Bronchial epithelial cell (primary cell): ENCODE measurements around the gene SHISA4. TPM values are rescaled to one million over a fixed set of nuclear protein-coding genes. Genes with fewer than 3 reads are reported as not detected.
A peak's percentile ranks its signal among the peaks of the same experiment; 100 is the strongest.

Source experiments
- DNase-seq: peaks from one replicate; pipeline ENCODE4 v3.0.0-alpha.2; 2010; ENCODE audit warnings: low read depth
- FAIRE-seq: peaks from 2 replicates; lab custom pipeline; 2011; peaks lifted over from hg19 to GRCh38; lab: Jason Lieb, UNC
- H3K27me3 ChIP-seq: 2 replicates; pipeline ENCODE4 v1.5.1; 2011; ENCODE audit warnings: low read length; ENCODE audit not compliant: control insufficient read depth, insufficient read depth
- H3K36me3 ChIP-seq: 2 replicates; pipeline ENCODE4 v1.5.1; 2011; ENCODE audit warnings: low read length; ENCODE audit not compliant: control insufficient read depth, insufficient read depth
- H3K4me3 ChIP-seq: 2 replicates; pipeline ENCODE4 v1.5.1; 2011; ENCODE audit warnings: mild to moderate bottlenecking, low read depth, low read length, control low read depth
- total RNA-seq: library from RNA; depleted of rRNA; stranded (reverse); fragments of >200 nt; gene quantifications from 2 replicates; pipeline ENCODE4 v1.2.1, GENCODE V29; 2014
- TF ChIP-seq, protein P1 (sequence below): IDR thresholded peaks from 2 replicates; pipeline ENCODE4 v1.5.1; 2011; ENCODE audit warnings: mild to moderate bottlenecking, moderate library complexity, low read length, control low read depth, inconsistent platforms; ENCODE audit not compliant: insufficient read depth, severe bottlenecking

The SHISA4 gene
- total RNA-seq, 1 donor from 2014 or later = 3.9 TPM

DNA sequence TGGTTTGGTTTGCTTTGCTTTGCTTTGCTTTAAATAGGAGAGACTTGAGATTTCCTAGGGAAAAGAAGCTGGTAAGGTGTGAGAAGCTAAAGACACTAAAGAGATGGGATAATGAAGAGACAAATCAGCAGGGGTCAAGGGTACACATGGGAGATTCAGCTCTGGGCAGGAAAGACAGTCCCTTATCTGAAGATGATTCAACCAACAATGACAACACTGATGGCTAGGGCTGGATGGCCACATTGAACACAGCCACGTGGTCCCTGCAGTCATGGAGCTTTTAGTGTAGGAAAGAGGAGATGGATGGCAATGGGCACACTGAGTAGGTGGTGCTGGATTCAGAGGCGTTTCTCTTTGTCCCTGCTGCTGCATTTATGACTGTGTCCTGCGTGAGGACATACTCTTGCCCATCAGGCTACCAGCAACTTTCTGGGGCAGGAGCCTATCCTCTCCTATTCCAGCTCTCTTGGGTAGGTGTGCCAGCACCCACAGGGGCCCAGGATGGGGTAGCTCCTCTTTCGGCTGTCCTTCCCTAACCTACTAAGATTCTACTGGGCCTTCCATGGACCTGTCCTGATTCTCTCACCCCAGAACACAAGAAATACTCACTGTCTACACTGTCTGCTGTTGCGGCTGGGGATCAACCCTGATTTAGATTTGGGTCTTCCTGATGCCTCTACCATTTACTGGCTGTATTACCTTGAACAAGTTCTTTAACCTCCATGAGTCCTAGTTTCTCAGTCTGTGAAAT lies 1.4 kb upstream of the SHISA4 start:
- DNase-seq (no peak), FAIRE-seq (peak; percentile 83)
- Histone ChIP-seq H3K4me3 (no peak overlapping the region), H3K36me3 (no peaks in the 10 kb centered on the region), H3K27me3 (no peaks in the 10 kb centered on the region)
- TF ChIP-seq, protein P1, sequence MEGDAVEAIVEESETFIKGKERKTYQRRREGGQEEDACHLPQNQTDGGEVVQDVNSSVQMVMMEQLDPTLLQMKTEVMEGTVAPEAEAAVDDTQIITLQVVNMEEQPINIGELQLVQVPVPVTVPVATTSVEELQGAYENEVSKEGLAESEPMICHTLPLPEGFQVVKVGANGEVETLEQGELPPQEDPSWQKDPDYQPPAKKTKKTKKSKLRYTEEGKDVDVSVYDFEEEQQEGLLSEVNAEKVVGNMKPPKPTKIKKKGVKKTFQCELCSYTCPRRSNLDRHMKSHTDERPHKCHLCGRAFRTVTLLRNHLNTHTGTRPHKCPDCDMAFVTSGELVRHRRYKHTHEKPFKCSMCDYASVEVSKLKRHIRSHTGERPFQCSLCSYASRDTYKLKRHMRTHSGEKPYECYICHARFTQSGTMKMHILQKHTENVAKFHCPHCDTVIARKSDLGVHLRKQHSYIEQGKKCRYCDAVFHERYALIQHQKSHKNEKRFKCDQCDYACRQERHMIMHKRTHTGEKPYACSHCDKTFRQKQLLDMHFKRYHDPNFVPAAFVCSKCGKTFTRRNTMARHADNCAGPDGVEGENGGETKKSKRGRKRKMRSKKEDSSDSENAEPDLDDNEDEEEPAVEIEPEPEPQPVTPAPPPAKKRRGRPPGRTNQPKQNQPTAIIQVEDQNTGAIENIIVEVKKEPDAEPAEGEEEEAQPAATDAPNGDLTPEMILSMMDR = no peak

DNA sequence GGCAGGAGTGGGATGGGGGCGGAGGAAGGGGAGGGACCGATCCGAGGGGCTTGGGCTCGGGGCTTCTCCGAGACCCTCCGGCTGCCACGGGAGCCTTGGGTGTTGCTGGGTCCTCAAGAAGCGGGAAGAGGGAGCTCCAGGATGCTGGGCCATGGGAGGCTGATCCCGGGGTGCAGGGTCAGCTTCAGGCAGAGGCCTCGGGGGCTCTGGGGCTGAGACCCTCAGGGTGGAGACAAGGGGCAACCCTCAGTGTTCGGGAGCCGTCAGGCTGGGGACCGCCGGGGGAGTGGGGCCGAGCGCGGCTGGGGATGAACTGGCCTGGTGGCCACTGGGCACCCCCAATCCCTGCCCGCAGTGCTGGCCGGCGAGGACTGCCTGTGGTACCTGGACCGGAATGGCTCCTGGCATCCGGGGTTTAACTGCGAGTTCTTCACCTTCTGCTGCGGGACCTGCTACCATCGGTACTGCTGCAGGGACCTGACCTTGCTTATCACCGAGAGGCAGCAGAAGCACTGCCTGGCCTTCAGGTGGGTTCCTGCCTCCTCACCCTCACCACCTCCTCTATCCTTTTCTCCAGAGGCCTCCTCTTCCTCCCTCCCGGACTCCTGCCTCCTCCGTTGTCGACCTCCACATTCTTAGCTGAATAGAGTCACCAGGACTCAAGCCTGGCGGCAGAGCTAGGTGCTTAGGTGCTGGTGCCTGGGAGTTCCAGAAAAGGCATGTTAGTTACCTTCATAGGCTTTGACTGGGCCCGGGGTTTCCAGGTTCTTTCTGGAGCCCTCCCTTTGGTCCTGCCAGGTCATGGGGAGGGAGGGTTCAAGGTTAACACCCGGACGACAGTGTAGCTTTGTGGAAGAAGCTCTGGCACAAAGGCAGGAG lies 631 bp downstream of the SHISA4 start:
- peak overlapping the region; percentile 57 for H3K4me3 ChIP-seq
- no peaks in the 10 kb centered on the region for H3K27me3 ChIP-seq
- TF ChIP-seq, protein P1 = no peak
- DNase-seq = no peak
- no peaks in the 10 kb centered on the region for H3K36me3 ChIP-seq
- FAIRE-seq = no peak

DNA sequence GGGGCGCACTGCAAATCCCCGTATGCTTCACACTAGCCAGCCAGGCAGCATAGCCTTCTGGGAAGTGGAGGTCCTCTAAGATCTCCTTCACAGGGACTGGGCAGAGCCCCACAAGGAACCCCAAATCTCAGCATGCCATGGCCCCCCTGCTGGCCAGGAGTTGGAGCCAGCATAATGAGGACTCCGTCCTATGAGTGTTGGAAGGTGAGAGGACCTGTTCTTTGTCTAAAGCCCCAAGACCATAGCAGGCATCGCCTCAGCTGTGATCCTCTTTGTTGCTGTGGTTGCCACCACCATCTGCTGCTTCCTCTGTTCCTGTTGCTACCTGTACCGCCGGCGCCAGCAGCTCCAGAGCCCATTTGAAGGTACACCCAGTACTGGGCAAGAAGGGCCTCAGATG lies 1.5 kb downstream of the SHISA4 start:
- DNase-seq = no peak
- H3K27me3 ChIP-seq = no peaks in the 10 kb centered on the region
- no peak overlapping the region for H3K4me3 ChIP-seq
- FAIRE-seq = no peak
- H3K36me3 ChIP-seq = no peaks in the 10 kb centered on the region
- TF ChIP-seq, protein P1 = no peak

DNA sequence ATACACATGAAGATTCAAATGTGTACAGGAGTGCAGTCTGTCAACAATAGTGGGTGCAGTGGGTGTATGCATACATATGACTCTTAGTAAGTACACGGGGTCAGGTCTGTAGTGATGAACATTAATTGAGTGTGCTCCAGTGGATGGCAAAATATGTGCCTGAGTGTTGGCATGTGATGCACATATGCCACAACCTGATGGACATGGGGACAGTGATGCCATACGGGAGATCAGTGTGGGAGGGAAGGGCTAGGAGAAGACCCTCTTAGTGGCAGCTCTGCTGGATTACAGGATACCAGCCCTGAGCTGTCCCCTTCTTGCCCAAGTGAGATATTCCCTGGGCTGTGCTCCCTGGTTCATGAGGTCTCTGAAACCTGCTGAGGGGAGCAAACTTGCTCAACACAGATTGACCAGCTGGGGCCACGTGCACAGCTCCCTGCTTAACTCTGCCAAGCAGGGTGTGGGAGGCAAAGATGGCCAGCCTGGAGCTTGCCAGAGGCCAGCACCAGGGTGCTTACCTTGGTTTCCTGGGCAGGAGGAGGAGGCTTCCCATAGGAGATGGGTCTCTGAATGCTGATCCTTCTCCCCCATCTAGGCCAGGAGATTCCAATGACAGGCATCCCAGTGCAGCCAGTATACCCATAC lies 2.2 kb downstream of the SHISA4 start:
- TF ChIP-seq, protein P1 = no peak
- FAIRE-seq = peak; percentile 47
- H3K4me3 ChIP-seq = no peak overlapping the region
- no peaks in the 10 kb centered on the region for H3K27me3 ChIP-seq
- no peaks in the 10 kb centered on the region for H3K36me3 ChIP-seq
- DNase-seq = no peak

DNA sequence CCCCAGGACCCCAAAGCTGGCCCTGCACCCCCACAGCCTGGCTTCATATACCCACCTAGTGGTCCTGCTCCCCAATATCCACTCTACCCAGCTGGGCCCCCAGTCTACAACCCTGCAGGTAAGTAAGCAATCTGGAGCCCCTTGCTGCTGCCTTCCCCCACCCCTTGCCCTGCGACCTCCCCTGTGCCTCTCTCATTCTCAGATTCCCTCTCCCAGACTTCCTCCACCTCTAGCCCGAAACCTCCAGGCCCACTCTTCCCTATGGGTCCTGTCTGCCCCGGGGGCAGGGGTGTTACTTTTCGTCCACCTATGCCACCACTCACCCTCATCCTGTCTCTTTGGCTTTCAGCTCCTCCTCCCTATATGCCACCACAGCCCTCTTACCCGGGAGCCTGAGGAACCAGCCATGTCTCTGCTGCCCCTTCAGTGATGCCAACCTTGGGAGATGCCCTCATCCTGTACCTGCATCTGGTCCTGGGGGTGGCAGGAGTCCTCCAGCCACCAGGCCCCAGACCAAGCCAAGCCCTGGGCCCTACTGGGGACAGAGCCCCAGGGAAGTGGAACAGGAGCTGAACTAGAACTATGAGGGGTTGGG lies 2.9 kb downstream of the SHISA4 start:
- TF ChIP-seq, protein P1 = no peak
- FAIRE-seq = no peak
- DNase-seq = no peak
- no peaks in the 10 kb centered on the region for H3K36me3 ChIP-seq
- no peaks in the 10 kb centered on the region for H3K27me3 ChIP-seq
- H3K4me3 ChIP-seq = no peak overlapping the region
